ENCODE results near the gene NLN. TPM values are rescaled to one million over a fixed set of nuclear protein-coding genes. Genes with fewer than 3 reads are reported as not detected.

NLN gene
- total and polyA plus RNA-seq, 2 of the 4 experiments (the other 2 are of a cell fraction): 19.1 to 37.1 TPM

DNA sequence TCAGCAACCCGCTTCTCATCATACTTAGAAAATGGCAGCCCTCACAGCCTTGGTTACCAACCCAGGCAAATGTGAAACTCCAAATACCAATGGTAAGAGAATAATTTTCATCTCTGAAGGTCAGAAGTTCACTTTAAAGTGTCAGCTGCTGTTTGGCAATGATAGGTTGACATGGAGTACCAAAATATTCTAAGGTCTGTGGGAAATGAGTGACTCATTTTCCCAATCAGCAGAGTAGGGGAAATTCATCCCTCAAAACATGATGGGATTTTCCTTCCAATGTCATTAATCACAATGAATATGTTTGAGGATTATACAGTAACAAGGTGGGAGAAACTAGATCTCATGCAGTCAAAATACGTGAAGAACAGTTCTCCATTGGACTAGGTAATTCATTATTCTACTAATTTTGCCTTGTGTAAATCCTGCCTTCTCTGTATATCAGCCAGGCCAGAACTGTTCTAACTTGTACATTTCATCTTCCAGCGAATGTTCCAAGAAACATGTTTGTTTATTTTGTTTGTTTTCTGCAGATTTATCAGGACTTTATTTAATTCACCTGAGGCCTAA lies 151.3 kb downstream of the NLN start:
- H3K4me1 ChIP-seq (ENCODE audit: control insufficient read depth, insufficient read depth, low read length): peaks cover 1% of the 10 kb centered on the region; the same call in 1 of the 2 replicates
- H3K56ac ChIP-seq (ENCODE audit: extremely low read depth, insufficient read depth, low read length): no peak overlapping the region
- no peaks in the 10 kb centered on the region for H3K27me3 ChIP-seq (ENCODE audit: control insufficient read depth, insufficient read depth, low read length)
- TF ChIP-seq CEBPB (IDR thresholded peaks at IDR 0.05; ENCODE audit: low read depth, low read length): no peak
- no peak for TF ChIP-seq MAZ (IDR thresholded peaks at IDR 0.05; ENCODE audit: borderline replicate concordance, low read depth, low read length)
- TF ChIP-seq CHD1 (IDR thresholded peaks at IDR 0.05; ENCODE audit: low read depth, low read length): no peak
- TF ChIP-seq, protein P1, sequence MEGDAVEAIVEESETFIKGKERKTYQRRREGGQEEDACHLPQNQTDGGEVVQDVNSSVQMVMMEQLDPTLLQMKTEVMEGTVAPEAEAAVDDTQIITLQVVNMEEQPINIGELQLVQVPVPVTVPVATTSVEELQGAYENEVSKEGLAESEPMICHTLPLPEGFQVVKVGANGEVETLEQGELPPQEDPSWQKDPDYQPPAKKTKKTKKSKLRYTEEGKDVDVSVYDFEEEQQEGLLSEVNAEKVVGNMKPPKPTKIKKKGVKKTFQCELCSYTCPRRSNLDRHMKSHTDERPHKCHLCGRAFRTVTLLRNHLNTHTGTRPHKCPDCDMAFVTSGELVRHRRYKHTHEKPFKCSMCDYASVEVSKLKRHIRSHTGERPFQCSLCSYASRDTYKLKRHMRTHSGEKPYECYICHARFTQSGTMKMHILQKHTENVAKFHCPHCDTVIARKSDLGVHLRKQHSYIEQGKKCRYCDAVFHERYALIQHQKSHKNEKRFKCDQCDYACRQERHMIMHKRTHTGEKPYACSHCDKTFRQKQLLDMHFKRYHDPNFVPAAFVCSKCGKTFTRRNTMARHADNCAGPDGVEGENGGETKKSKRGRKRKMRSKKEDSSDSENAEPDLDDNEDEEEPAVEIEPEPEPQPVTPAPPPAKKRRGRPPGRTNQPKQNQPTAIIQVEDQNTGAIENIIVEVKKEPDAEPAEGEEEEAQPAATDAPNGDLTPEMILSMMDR (conservative IDR thresholded peaks at IDR 0.05; ENCODE audit: low read depth, low read length): no peak
- no peak for TF ChIP-seq SMC3 (IDR thresholded peaks at IDR 0.05; ENCODE audit: low read depth, low read length)
- TF ChIP-seq BHLHE40 (IDR thresholded peaks at IDR 0.05; ENCODE audit: low read depth, low read length): no peak
- TF ChIP-seq, protein P2, sequence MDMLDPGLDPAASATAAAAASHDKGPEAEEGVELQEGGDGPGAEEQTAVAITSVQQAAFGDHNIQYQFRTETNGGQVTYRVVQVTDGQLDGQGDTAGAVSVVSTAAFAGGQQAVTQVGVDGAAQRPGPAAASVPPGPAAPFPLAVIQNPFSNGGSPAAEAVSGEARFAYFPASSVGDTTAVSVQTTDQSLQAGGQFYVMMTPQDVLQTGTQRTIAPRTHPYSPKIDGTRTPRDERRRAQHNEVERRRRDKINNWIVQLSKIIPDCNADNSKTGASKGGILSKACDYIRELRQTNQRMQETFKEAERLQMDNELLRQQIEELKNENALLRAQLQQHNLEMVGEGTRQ (IDR thresholded peaks at IDR 0.05; ENCODE audit: low read depth, low read length): no peak
- TF ChIP-seq MXI1 (IDR thresholded peaks at IDR 0.05; ENCODE audit: borderline replicate concordance, low read depth, low read length): no peak
- no peak for TF ChIP-seq RAD21 (IDR thresholded peaks at IDR 0.05; ENCODE audit: low read length)
- TF ChIP-seq FOS (IDR thresholded peaks at IDR 0.05; ENCODE audit: low read depth, low read length): no peak
- no peak for TF ChIP-seq MAFK (IDR thresholded peaks at IDR 0.05; ENCODE audit: low read depth, low read length)
- TF ChIP-seq, protein P3, sequence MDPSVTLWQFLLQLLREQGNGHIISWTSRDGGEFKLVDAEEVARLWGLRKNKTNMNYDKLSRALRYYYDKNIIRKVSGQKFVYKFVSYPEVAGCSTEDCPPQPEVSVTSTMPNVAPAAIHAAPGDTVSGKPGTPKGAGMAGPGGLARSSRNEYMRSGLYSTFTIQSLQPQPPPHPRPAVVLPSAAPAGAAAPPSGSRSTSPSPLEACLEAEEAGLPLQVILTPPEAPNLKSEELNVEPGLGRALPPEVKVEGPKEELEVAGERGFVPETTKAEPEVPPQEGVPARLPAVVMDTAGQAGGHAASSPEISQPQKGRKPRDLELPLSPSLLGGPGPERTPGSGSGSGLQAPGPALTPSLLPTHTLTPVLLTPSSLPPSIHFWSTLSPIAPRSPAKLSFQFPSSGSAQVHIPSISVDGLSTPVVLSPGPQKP (IDR thresholded peaks at IDR 0.05; ENCODE audit: borderline replicate concordance, low read depth, low read length): no peak
- no peak for TF ChIP-seq RCOR1 (IDR thresholded peaks at IDR 0.05; ENCODE audit: insufficient replicate concordance, low read length)
- TF ChIP-seq POLR2A (IDR thresholded peaks at IDR 0.05; ENCODE audit: low read depth, low read length): no peak
- no peak for TF ChIP-seq RFX5 (IDR thresholded peaks at IDR 0.05; ENCODE audit: low read depth, low read length)
- TF ChIP-seq NFE2L2 (IDR thresholded peaks at IDR 0.05; ENCODE audit: low read depth, low read length): no peak
- H2BK5ac ChIP-seq (ENCODE audit: low read depth, low read length, poor library complexity, severe bottlenecking): peak overlapping the region; percentile 24
- ATAC-seq (ENCODE audit: low read depth): no peak
- peak overlapping the region; percentile 19; the same call in 1 of the 2 replicates for H3K14ac ChIP-seq (replicated peaks; ENCODE audit: low read depth, low read length)
- peak overlapping the region; percentile 74; the same call in 2 of the 3 replicates for H2BK15ac ChIP-seq (ENCODE audit: low read depth, low read length)
- H4K8ac ChIP-seq (ENCODE audit: low read depth in 2 of 2, low read length in 2 of 2): 0 out of 4 replicates have a peak overlapping the region, but pooled peaks of 1 of the 2 experiments have one; percentile 5
- peak overlapping the region; percentile 43 for H2BK120ac ChIP-seq (ENCODE audit: low read depth, low read length)
- peak overlapping the region; percentile 62; the same call in 1 of the 2 replicates for H3K18ac ChIP-seq (ENCODE audit: low read depth, low read length)
- no peak overlapping the region for H3K27ac ChIP-seq (ENCODE audit: insufficient read depth, low read length)
- H3K9me3 ChIP-seq (ENCODE audit: control insufficient read depth, insufficient read depth, low read length): peaks cover 7% of the 10 kb centered on the region; the same call in 1 of the 2 replicates
- peak overlapping the region; percentile 43 for H2AK5ac ChIP-seq (ENCODE audit: low read depth, low read length)
- no TSS peak for BruUV-seq (replicated peaks)
- H4K20me1 ChIP-seq (ENCODE audit: insufficient read depth, low read length): no peaks in the 10 kb centered on the region
- in situ Hi-C loops (cut with MboI; ENCODE audit: low sequenced_read_pairs): no loop called here
- no peak overlapping the region for H3K4me2 ChIP-seq (ENCODE audit: low read depth, low read length)
- ChIA-PET CTCF (no interaction called here), POLR2A (ENCODE audit: unreplicated experiment) (no interaction called here)
- DNase-seq: peak; percentile 42
- no peak overlapping the region for H2AK9ac ChIP-seq (replicated peaks; ENCODE audit: low read depth, low read length, poor library complexity)
- no peak overlapping the region for H2AFZ ChIP-seq (replicated peaks; ENCODE audit: low read length, poor library complexity)
- no peak overlapping the region for H4K5ac ChIP-seq (ENCODE audit: low read depth, low read length)
- peak overlapping the region; percentile 75; the same call in 1 of the 2 replicates for H2BK20ac ChIP-seq (ENCODE audit: low read depth, low read length)
- 0 out of 2 replicates have a peak overlapping the region, but pooled peaks have one; percentile 20 for H4K91ac ChIP-seq (ENCODE audit: insufficient read depth, low read depth, low read length)
- peaks cover 1% of the 10 kb centered on the region; the same call in 1 of the 2 replicates for H3K9me1 ChIP-seq (ENCODE audit: insufficient read depth, low read length)
- dilution Hi-C loops (cut with HindIII; ENCODE audit: low sequenced_read_pairs, unreplicated experiment): no loop called here
- H3K9ac ChIP-seq (ENCODE audit: low read depth, low read length): no peak overlapping the region
- H3K4ac ChIP-seq (ENCODE audit: low read depth, low read length): peak overlapping the region; percentile 38
- H3K36me3 ChIP-seq (ENCODE audit: control insufficient read depth, insufficient read depth, low read length): no peaks in the 10 kb centered on the region
- H3K23ac ChIP-seq (ENCODE audit: low read depth, low read length): no peak overlapping the region
- peaks cover 0 to 3% of the 10 kb centered on the region in 2 experiments; a peak in 1 of 4 replicates for H3K79me1 ChIP-seq (ENCODE audit: low read depth in 1 of 2, low read length in 2 of 2)
- intact Hi-C loops (cut with micrococcal nuclease): no loop called here
- H3K4me3 ChIP-seq (ENCODE audit: insufficient read depth, low read depth, low read length): no peak overlapping the region
- WGBS, 2 experiments (ENCODE audit: extremely low coverage in 2 of 2, insufficient read length in 1 of 2): no CpG with 5 or more reads among the region's 3 CpGs
